ENCODE data around the gene TPPP3.

DNA sequence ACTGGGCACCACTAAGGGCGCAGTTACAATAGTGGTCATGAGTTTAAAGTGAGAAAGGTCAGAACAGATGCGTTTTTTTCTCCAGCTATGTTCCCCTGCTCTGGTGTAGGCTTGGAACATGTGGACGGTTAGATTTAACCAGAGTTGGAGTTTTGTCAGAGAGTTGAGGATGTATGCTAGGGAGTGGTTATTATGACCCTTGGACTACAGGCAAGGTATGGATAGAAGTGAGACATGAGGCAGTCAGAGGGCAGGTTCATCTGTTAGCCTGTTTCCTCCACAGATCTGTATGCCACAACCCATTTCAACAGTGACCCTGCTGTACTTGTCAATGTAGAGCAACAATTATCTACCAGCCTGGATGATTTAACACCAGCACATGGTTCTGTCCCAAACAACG is 22.6 kb downstream of the TPPP3 start:
- TF ChIP-seq, protein P1, sequence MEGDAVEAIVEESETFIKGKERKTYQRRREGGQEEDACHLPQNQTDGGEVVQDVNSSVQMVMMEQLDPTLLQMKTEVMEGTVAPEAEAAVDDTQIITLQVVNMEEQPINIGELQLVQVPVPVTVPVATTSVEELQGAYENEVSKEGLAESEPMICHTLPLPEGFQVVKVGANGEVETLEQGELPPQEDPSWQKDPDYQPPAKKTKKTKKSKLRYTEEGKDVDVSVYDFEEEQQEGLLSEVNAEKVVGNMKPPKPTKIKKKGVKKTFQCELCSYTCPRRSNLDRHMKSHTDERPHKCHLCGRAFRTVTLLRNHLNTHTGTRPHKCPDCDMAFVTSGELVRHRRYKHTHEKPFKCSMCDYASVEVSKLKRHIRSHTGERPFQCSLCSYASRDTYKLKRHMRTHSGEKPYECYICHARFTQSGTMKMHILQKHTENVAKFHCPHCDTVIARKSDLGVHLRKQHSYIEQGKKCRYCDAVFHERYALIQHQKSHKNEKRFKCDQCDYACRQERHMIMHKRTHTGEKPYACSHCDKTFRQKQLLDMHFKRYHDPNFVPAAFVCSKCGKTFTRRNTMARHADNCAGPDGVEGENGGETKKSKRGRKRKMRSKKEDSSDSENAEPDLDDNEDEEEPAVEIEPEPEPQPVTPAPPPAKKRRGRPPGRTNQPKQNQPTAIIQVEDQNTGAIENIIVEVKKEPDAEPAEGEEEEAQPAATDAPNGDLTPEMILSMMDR (IDR thresholded peaks at IDR 0.05) = no peak
- no peak for TF ChIP-seq POLR2A (IDR thresholded peaks at IDR 0.05)
